Fibroblast of lung (primary cell): ENCODE results near the gene NMU. TPM values are rescaled to one million over a fixed set of nuclear protein-coding genes. Genes with fewer than 3 reads are reported as not detected.

Experiments
- DNase-seq, 2 donors: peaks; one replicate each; pipeline versions ENCODE4 v3.0.0 to v3.0.0-alpha.2; 2010; ENCODE audit warnings: low read depth in 2 of 2
- H2AFZ ChIP-seq: 2 replicates; pipeline ENCODE4 v1.5.1; 2012; ENCODE audit warnings: low read length, control low read depth, inconsistent platforms
- H3K27ac ChIP-seq: 2 replicates; pipeline ENCODE4 v1.5.1; 2011; ENCODE audit warnings: low read length, control low read depth; ENCODE audit not compliant: insufficient read depth
- H3K27me3 ChIP-seq: 2 replicates; pipeline ENCODE4 v1.5.1; 2011; ENCODE audit warnings: mild to moderate bottlenecking, low read length; ENCODE audit not compliant: control insufficient read depth, insufficient read depth
- H3K36me3 ChIP-seq: 2 replicates; pipeline ENCODE4 v1.5.1; 2011; ENCODE audit warnings: low read length; ENCODE audit not compliant: control insufficient read depth, insufficient read depth
- H3K4me1 ChIP-seq: 2 replicates; pipeline ENCODE4 v1.5.1; 2011; ENCODE audit warnings: low read length; ENCODE audit not compliant: control insufficient read depth, insufficient read depth; ENCODE audit errors: extremely low read depth
- H3K4me2 ChIP-seq: 2 replicates; pipeline ENCODE4 v1.5.1; 2011; ENCODE audit warnings: low read length, control low read depth; ENCODE audit not compliant: insufficient read depth; ENCODE audit errors: extremely low read depth
- H3K4me3 ChIP-seq, 4 experiments: fragments of 200-600 bp in 1 of 4; sonication (generic) in 1 of 4; replicated peaks in 1 of 4; 2 replicates each; pipeline ENCODE4 v1.5.1; 2011 to 2016; ENCODE audit warnings: low read length in 4 of 4, low read depth in 3 of 4, mild to moderate bottlenecking in 3 of 4, control low read depth in 2 of 4, inconsistent platforms in 1 of 4, mixed read lengths in 1 of 4; ENCODE audit not compliant: insufficient read depth in 1 of 4; ENCODE audit errors: control extremely low read depth in 1 of 4
- H3K79me2 ChIP-seq: 2 replicates; pipeline ENCODE4 v1.5.1; 2012; ENCODE audit warnings: mild to moderate bottlenecking, low read length, inconsistent platforms; ENCODE audit not compliant: control insufficient read depth, insufficient read depth
- H3K9ac ChIP-seq: 2 replicates; pipeline ENCODE4 v1.5.1; 2011; ENCODE audit warnings: mild to moderate bottlenecking, low read length, control low read depth; ENCODE audit not compliant: insufficient read depth
- H3K9me3 ChIP-seq: 2 replicates; pipeline ENCODE4 v1.5.1; 2012; ENCODE audit warnings: low read depth, low read length; ENCODE audit not compliant: control insufficient read depth, insufficient read depth
- H4K20me1 ChIP-seq: 2 replicates; pipeline ENCODE4 v1.5.1; 2011; ENCODE audit warnings: low read length; ENCODE audit not compliant: control insufficient read depth, insufficient read depth; ENCODE audit errors: extremely low read depth
- EZH2 ChIP-seq: IDR thresholded peaks from 2 replicates; pipeline ENCODE4 v1.5.1; 2012; ENCODE audit warnings: low read length, control low read depth, mild to moderate bottlenecking; ENCODE audit errors: missing control alignments
- polyA plus RNA-seq, 2 donors: library from polyadenylated mRNA; depleted of rRNA in 1 of 2; stranded (reverse) in 1 of 2; unstranded in 1 of 2; fragments of >200 nt; gene quantifications; 2 replicates each; pipeline ENCODE4 v1.2.1, GENCODE V29; 2011 to 2012; ENCODE audit warnings: missing spikeins in 1 of 2
- total RNA-seq: library from RNA; depleted of rRNA; stranded (reverse); fragments of >200 nt; gene quantifications from 2 replicates; pipeline ENCODE4 v1.2.1, GENCODE V29; 2014
- TF ChIP-seq, protein P1 (sequence below), 2 donors: IDR thresholded peaks in 1 of 2; conservative IDR thresholded peaks in 1 of 2; 1 replicate in 1 of 2; 2 replicates in 1 of 2; pipeline ENCODE4 v1.5.1; 2011 to 2012; ENCODE audit warnings: low read length in 2 of 2, control low read depth in 1 of 2, inconsistent platforms in 1 of 2, low read depth in 1 of 2, mild to moderate bottlenecking in 1 of 2

Gene NMU
- total and polyA plus RNA-seq, 2 donors (not counting 1 experiment from before 2014, with no cell fraction given), result 0.08 TPM; not detected in 1

- no peaks in the 10 kb centered on the region for H4K20me1 ChIP-seq
- H3K4me3 ChIP-seq, result no peak overlapping the region
- no peak overlapping the region for H3K4me2 ChIP-seq
- H3K9ac ChIP-seq, result no peak overlapping the region
- TF ChIP-seq, protein P1, sequence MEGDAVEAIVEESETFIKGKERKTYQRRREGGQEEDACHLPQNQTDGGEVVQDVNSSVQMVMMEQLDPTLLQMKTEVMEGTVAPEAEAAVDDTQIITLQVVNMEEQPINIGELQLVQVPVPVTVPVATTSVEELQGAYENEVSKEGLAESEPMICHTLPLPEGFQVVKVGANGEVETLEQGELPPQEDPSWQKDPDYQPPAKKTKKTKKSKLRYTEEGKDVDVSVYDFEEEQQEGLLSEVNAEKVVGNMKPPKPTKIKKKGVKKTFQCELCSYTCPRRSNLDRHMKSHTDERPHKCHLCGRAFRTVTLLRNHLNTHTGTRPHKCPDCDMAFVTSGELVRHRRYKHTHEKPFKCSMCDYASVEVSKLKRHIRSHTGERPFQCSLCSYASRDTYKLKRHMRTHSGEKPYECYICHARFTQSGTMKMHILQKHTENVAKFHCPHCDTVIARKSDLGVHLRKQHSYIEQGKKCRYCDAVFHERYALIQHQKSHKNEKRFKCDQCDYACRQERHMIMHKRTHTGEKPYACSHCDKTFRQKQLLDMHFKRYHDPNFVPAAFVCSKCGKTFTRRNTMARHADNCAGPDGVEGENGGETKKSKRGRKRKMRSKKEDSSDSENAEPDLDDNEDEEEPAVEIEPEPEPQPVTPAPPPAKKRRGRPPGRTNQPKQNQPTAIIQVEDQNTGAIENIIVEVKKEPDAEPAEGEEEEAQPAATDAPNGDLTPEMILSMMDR (conservative IDR thresholded peaks at IDR 0.05 in 1 of 2, IDR thresholded peaks at IDR 0.05 in 1 of 2; ENCODE audit: low read depth in 1 of 2, low read length in 2 of 2), result no peak
- TF ChIP-seq EZH2, result no peak
- no peaks in the 10 kb centered on the region for H3K9me3 ChIP-seq
- peaks cover 2% of the 10 kb centered on the region for H3K27me3 ChIP-seq
- H3K79me2 ChIP-seq, result no peaks in the 10 kb centered on the region
- H3K4me1 ChIP-seq, result no peaks in the 10 kb centered on the region
- no peaks in the 10 kb centered on the region for H3K36me3 ChIP-seq
- H2AFZ ChIP-seq, result no peak overlapping the region
- no peak for DNase-seq
- no peak overlapping the region for H3K27ac ChIP-seq
Measured at GRCh38 chr4:55568905-55569504, 67.1 kb downstream of the NMU start.

GRCh38 chr4:55561889-55562288, 74.2 kb downstream of the NMU start:
- H3K27ac ChIP-seq, result no peak overlapping the region
- no peak overlapping the region for H3K4me2 ChIP-seq
- no peaks in the 10 kb centered on the region for H3K9me3 ChIP-seq
- H3K4me3 ChIP-seq, result no peak overlapping the region
- H4K20me1 ChIP-seq, result no peaks in the 10 kb centered on the region
- no peaks in the 10 kb centered on the region for H3K4me1 ChIP-seq
- no peaks in the 10 kb centered on the region for H3K27me3 ChIP-seq
- no peak for DNase-seq
- H3K9ac ChIP-seq, result no peak overlapping the region
- TF ChIP-seq EZH2, result no peak
- TF ChIP-seq, protein P1 (conservative IDR thresholded peaks at IDR 0.05 in 1 of 2, IDR thresholded peaks at IDR 0.05 in 1 of 2; ENCODE audit: low read depth in 1 of 2, low read length in 2 of 2), result no peak
- no peaks in the 10 kb centered on the region for H3K79me2 ChIP-seq
- H3K36me3 ChIP-seq, result no peaks in the 10 kb centered on the region
- no peak overlapping the region for H2AFZ ChIP-seq

- no peak for TF ChIP-seq EZH2
- TF ChIP-seq, protein P1 (conservative IDR thresholded peaks at IDR 0.05 in 1 of 2, IDR thresholded peaks at IDR 0.05 in 1 of 2; ENCODE audit: low read depth in 1 of 2, low read length in 2 of 2), result no peak
- Histone ChIP-seq H3K9me3 (no peaks in the 10 kb centered on the region), H3K4me2 (no peak overlapping the region), H3K27me3 (no peaks in the 10 kb centered on the region), H2AFZ (no peak overlapping the region), H3K79me2 (no peaks in the 10 kb centered on the region), H3K4me1 (no peaks in the 10 kb centered on the region), H3K27ac (no peak overlapping the region), H3K4me3 (no peak overlapping the region), H4K20me1 (no peaks in the 10 kb centered on the region), H3K36me3 (no peaks in the 10 kb centered on the region), H3K9ac (no peak overlapping the region)
- DNase-seq, result no peak
Measured at GRCh38 chr4:55560096-55560495, 76.0 kb downstream of the NMU start.
